Cardiac septum (tissue), 1 donor: Measurements from ENCODE around the gene NPPC. TPM values are rescaled to one million over a fixed set of nuclear protein-coding genes. Genes with fewer than 3 reads are reported as not detected.
"Not testable (repeated sequence)": the region's sequence is repeated elsewhere in the genome, so short reads cannot be mapped to it uniquely, and the experiment has no call there.

Experiments
- DNase-seq: peaks from one replicate; pipeline ENCODE4 v3.0.0-alpha.2; 2020; ENCODE audit warnings: low spot score
- intact Hi-C: fragments of 100-400 bp; cut with DNase I; formaldehyde crosslinking; loops from one replicate; pipeline ENCODE4 v1.14.0; 2022
- long read RNA-seq: library from polyadenylated mRNA; unstranded; transcript quantifications from one replicate; pipeline ENCODE4 v2.0.0, GENCODE V29; 2021
- total RNA-seq: library from RNA; stranded (reverse); fragmentation: NEBNext Ultra II Directional; extraction: Animal tissue kit (Norgen Biotek cat#: 25700); gene quantifications from one replicate; pipeline ENCODE4 v1.2.1, GENCODE V29; 2021
- donor health status: DM: no; HTN: no; CAD: no.

NPPC gene, protein sequence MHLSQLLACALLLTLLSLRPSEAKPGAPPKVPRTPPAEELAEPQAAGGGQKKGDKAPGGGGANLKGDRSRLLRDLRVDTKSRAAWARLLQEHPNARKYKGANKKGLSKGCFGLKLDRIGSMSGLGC
- total RNA-seq, result 0.30 TPM
- long read RNA-seq, result 0 reads

DNA sequence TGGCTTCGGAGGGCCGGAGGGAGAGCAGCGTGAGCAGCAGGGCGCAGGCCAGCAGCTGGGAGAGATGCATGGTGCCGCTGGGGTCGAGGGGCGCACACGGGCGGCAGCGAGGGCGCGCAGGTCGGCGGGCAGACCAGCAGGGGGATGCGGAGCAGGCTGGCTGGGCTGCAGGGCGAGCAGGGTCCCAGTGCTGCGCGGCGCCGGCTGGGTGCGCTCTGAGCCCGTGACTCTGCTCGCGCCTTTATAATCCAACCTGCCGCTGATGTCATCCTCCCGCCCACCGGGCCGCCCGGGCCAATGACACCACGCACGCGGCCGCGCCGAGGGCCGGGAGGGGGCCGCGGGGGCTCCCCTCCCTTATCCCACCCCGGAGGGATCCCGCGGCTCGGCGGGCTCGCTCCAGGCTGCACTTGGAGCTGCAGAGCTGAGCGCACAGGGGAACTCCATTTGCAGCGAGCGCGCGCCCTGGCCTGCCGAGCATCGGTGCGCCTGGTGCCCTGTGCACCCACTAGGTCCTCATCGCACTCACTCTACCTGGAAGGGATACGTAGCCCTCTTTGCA, at the start of gene NPPC:
NPPC (minus strand) TSS at position 217 of the 562 bp plus-strand sequence; CDS start at position 70, 147 bp downstream.
- intact Hi-C loops, result loop anchor here (5.0 kb wide), 1 partner anchor 401 kb away; no protein-coding TSS in a partner anchor
- peak; percentile 61 for DNase-seq

DNA sequence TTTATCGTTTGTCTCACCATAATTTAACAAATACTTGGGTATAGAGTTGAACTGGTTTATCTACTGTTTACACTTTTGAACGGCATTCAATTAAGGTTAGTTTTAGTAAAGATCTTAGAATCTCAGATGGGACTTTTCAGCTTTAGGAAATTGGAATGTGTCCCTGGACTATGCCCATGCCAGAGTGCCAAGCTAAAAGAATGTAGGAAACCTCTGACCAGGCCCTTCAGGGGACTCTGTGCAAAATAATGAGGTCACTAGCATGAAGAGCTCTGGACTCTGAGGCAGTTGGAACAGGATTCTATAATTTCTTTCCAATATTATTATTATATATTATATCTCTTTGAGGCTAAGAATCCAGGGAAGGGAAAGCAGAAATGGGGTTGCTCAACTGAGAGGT, 48.8 kb upstream of the NPPC start:
- no peak for DNase-seq
- intact Hi-C loops, result no loop called here

DNA sequence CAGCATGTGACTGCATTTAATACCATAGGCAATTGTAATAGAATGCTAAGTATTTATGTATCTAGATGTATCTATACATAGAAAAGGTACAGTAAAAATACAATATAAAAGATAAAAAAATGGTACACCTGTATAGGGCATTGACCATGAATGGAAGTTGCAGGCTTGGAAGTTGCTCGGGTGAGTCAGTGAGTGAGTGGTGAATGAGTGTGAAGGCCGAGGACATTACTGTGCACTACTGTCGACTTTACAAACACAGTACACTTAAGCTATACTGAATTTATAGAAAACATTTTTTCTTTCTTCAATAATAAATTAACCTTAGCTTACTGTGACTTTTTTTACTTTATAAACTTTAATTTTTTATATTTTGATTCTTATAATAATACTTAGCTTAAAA, 44.3 kb upstream of the NPPC start:
- intact Hi-C loops, result no loop called here
- no peak for DNase-seq

DNA sequence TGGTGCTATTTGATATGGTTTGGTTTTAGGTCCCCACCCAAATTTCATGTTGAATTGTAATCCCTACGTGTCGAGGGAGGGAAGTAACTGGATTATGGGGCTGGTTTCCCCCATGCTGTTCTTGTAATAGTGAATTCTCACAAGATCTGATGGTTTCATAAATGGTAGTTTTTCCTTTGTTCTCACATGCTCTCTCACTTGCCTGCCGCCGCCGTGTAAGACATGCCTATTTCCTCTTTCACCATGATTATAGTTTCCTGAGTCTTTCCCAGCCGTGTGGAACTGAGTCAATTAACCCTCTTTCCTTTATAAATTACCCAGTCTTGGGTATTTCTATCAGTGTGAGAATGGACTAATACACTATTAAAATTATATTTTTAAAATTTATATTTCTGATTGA, 42.6 kb upstream of the NPPC start:
- intact Hi-C loops, result loop anchor here (10.0 kb wide), 1 partner anchor 56 kb away; no protein-coding TSS in a partner anchor

DNA sequence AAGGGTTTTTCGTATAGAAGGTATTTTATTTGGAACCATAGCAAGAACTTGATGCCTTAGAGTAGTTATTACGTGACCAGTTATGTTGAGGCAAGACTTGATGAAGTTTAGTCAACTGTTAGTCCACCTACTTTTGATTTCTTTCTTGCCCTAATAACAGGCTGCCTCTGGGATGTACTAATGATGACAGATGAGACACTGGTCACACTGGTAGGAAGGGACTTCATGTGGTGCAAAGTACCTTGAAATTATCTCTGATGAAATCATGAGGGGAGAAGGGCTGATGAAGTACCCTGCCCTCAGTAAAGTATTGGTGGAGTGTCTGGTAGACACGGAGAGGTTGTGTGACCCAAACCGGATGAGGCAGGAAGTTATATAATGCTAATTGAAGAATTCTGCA, 40.7 kb upstream of the NPPC start:
- DNase-seq, result no peak
- intact Hi-C loops, result loop anchor here (10.0 kb wide), 1 partner anchor 58 kb away; no protein-coding TSS in a partner anchor

More for the DNA sequence above, 42.6 kb upstream of the NPPC start:
- DNase-seq, result no peak

DNA sequence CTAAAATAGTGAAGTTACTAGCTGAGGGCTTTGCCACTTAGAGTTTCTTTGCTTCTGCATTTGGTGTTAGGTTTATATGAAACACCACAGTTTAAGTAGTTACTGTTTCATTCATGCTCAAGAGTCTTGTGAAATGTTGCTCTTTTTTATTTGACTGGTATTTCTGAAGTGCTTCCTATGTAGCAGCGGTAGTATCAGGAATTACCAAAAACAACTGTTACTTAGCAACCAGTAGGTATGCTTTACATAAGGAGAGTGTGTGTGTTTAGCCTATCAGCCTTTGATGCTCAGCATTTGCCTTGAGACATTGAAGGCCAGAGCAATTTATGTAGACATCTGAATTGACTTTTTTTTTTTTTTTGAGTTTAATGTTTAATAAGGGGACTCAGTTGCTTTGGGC, 38.9 kb upstream of the NPPC start:
- intact Hi-C loops, result loop anchor here (10.0 kb wide), 1 partner anchor 60 kb away; no protein-coding TSS in a partner anchor
- DNase-seq, result no peak

DNA sequence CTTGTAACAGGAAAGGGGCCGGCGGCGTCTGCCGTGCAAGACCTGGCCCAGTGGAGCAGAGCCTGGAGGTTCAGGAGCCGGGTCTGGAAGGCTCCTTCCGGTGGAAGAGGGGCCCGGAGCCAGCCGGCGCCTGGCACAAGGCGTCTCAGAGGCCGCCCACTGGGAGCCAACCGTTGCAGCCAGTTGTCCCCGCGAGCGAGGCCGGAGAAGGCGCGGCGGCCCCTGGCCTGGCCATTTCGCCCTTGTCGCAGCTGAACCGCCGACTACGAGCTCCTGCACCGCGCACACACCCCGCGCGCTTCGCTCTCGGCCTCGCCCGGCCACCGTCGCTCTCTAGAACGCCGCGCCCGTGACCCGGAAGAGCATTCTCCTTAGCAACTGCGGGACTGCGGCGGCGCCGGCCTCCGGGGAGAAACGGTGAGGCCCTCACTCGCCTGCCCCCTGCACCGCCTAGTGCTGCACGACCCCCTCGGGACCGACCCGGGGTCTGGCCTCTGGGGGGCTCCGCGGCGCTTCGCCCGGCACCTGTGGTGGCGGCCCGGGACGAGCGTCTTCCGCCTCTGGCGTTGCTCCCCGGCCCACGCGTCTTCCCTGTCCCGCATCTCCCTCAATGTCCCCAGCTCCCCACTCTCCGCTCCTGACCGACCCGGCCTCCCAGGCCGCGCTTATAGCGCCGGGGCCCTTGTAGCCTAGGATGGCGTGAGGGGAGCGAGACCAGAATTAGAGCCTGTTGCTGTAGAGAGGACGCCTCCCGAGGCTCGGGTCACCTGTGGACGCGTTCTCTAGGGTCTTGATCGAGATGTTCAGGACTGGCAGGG, 35.4 kb upstream of the NPPC start, which contains the start of gene DIS3L2:
DIS3L2 (plus strand) TSS at position 365 of the 818 bp plus-strand sequence. CDS start 53,215 bp downstream, outside the sequence.
- intact Hi-C loops, result loop anchor here (2.0 to 10.0 kb wide), 2 partner anchors 63 to 181 kb away; partner anchors contain the start of gene PDE6D
- peak; percentile 91 for DNase-seq

DNA sequence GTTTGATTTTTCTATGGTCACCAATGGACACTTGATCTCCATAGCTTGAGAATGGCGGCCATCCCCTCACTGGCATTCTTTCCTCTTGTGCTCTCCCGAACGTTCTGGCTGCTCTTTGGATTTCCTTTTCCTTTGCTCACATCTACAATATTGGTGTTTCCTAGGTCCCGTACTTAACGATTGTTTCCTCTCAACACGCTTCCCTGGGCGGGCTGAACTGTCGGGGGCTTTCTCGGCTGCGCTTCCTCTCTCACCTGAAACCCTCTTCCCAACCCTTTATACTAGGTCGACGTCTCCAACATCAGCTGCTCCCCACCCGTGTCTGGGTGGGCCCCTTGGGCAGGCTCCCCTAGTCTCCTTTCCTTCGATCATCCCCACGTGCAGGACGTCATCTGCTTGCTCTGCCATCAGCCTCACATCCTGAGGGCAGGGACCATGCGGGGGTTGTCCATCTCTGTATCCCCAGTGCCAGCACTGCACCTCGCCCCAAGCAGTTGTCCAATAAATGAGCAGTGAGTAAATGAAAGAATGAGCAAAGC, 34.7 kb upstream of the NPPC start:
- no peak for DNase-seq
- intact Hi-C loops, result loop anchor here (2.0 to 10.0 kb wide), 2 partner anchors 64 to 180 kb away; partner anchors contain the start of gene PDE6D

DNA sequence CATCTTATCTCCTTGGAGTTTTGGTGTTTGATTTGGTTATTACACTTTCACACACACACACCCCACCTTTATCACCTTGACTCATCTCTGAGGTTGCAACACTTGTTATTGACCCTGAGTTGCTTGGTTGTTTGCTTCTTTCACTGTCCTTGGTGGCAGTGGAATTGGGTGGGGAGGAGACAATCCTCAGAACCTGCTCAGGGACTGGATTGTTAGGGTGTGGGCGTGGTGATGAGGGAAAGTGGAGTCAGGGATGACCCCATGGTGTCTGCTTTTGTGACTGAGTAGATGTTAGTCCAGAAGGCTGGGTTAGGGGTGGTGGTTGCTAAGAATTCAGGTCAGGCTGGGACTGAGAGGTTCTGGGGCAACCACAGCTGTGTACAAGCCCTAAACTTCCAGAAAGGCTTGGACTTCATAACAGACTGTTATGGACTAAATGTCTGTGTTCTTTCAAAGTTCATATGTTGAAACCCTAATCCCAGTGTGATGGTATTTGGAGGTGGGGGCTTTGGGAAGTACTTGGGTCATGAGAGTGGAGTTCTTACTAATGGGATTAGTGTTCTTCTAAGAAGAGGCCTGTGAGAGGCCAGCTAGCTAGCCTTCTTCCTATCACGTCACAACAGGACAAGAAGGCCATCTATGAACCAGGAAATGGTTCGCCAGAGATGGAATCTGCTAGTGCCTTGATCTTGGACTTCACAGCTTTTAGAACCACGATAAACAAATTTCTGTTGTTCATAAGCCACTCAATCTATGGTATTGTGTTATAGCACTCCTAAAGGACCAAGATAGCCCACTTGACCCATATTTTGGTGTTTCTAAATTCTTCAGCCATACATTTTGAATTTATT, 31.9 kb upstream of the NPPC start:
- DNase-seq, result no peak
- intact Hi-C loops, result no loop called here

DNA sequence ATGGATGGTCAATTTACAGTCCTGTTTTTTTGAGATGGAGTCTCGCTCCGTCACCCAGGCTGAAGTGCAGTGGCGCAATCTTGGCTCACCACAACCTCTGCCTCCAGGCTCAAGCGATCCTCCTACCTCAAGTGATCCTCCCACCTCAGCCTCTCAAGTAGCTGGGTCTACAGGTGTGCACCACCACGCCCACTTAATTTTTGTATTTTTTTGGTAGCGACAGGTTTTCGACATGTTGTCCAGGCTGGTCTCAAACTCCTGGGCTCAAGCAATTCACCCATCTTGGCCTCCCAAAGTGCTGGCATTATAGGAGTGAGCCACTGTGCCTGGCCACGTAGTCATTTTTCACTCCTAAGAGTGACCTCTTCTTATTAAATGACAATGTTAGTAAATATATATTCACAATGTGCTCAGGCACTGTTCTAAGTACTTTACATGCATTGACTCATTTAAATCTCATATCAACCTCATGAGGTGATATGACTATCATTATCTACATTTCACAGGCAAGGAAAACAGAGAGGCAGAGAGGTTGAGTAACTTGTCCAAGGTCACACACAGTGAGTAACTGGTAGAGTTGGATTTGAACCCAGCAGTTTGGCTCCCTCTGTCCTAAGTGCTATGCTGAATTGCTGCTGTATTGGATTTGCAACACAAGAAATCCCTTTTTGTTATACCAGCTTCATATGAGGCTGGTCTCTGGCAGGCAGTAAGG, 29.7 kb upstream of the NPPC start:
- DNase-seq, result no peak
- intact Hi-C loops, result no loop called here

DNA sequence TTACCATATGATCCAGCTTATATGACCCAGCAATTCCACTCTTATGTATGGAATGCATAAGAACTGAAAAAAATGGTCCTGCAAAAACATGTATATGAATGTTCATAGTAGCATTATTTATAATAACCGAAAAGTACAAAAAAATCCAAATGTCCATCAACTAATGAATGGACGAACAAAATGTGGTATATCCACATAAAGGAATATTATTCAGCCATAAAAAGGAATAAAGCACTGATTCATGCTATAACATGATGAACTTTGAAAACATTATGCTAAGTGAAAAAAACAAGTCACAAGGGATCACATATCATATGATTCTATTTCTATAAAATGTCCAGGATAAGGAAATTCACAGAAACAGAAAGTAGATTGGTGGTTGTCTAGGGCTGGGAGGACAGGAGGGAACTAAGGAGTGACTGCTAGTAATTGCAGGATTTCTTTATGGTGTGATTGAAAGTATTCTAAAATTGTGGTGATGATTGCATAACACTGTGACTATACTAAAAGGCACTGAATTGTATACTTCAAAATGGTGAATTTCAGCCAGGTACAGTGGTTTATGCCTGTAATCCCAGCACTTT, 25.3 kb upstream of the NPPC start:
- DNase-seq, result no peak
- intact Hi-C loops, result no loop called here

DNA sequence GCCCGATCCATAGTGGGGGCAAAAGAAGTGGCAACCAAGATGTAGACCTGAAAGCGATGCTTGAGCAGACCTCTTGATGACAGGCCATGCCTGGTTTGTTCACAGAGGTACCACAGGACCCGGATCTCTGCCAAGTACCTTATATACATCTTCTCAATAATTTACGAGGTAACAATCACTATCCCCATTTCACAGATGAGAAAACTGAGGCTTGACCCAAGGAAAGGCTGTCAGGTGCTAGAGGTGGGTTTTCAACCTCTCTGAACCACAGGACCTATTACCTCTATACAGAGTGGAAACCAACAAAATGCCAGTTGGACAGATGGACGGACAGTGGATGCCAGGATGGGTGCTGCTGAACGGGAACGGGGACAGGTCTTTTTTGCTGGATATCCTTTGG, 21.5 kb upstream of the NPPC start:
- no peak for DNase-seq
- intact Hi-C loops, result no loop called here

DNA sequence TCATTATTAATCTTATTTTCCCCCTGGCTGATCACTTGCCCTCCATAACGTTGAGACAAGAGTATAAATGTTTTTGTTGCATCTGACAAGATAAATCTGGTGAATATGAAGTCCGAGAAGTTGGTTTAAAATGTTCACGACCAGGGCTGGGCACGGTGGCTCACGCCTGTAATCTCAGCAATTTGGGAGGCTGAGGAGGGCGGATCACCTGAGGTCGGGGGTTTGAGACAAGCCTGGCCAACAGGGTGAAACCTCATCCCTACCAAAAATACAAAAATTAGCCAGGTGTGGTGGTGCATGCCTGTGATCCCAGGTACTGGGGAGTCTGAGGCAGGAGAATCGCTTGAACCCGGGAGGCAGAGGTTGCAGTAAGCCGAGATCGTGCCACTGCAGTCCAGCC, 20.9 kb upstream of the NPPC start:
- intact Hi-C loops, DNase-seq: not testable (repeated sequence)

DNA sequence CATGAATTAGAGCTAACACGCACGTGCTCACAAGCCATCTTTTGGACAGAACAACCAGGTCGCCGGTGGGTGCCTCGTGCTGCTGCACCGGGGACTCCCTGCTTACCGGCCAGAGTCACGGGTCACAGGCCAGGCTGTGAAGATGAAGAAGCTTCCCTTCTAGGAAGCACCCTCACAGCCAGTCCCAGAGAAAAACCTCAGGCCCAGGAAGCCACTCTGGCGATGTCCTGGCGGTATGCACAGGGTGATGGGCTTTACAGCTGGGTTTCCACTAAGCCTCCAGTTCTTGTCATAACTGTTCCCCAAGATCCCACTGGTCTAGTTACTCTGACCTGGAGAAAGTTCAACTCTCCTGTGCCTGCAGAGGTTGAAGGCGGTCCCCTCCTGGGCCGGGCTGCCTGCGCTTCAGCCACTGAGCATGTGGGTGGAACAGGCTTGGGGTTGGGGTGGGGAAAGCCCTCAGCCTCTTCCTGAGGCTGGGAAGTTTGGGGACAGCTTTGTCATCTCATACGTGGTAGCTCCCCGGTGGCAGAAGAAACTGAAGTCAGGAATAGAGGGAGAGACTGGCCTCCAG, 20.1 kb upstream of the NPPC start:
- DNase-seq, result no peak
- intact Hi-C loops, result no loop called here

DNA sequence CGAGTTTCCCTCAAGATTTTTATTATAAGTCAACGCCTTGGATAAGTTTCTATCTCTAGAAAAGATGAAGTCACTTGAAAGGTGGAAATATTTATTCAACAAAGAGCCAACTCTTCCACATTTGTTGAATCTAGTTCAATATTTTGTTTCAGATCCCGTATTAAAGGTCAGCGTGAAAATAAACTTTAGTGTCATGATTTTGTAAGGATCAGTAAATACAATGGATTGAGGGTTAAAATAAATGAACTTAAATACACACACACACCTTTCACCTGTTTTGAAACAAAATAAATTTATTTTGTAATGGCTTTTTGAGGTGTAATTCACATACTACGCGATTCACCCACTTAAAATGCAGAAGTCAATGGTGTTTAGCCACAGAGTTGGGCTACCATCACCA, 16.0 kb upstream of the NPPC start:
- no peak for DNase-seq
- intact Hi-C loops, result no loop called here

DNA sequence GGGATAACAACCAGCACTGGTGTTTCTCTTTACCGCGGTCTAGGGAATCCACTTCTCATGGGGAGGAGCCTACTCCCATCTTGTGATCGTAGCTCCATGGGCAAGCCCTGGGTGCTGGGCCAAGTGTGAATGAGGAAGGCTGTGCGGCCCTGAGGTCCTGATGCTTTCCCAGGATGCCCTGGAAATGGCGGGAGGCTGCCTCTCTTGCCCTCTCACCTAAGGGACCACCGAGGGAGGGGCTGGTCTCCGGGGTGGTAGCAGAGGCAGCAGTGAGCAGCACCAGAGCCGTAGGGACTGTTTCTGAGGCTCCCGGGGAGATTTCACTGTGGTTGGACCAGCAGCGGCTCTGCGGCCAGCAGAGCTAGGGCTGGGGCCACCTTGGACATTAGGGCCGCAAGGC, 15.5 kb upstream of the NPPC start:
- peak; percentile 33 for DNase-seq
- intact Hi-C loops, result no loop called here

DNA sequence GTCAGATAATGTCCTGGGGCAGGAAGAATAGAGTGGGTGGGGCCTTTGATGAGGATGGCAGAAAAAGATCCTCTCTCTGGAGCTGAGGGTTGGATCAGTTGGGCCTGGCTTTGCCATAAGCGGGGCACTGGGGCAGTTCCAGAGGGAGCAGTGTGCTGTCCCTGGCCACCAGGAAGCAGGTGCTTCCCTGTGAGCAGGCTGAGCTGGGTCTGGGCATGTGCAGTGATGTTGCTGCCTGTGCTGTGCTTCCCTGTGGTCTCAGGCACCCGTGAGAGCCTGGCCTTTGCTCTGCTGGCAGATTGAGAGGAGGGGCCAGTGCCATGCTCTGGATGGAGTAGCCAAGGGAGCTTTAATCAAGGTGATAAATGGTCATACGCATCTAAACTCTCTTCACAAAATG, 14.6 kb upstream of the NPPC start:
- intact Hi-C loops, result no loop called here

DNA sequence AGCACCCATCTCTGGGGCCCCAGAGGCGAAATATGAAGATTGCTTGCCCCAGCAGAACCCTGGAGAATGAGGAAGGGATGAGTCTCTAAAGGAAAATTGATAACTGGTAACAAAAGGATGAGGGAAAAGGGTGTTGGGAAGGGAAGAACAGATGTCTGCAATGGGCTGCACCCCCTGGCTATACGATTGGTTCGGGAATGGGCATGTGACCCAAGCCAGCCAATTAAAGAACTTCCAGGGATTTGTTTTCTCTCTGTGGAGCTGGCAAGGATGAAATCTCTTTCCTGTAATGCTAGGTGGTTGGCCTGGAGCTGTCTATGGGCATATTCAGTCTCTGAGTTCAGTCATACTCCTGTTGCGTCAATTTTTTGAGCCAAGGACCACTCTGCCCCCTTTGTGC, 12.8 kb upstream of the NPPC start:
- intact Hi-C loops, result no loop called here
- DNase-seq, result no peak

More for the DNA sequence above, 14.6 kb upstream of the NPPC start:
- DNase-seq, result no peak
